ENCODE results near the gene CRIP1.

Gene CRIP1

DNA sequence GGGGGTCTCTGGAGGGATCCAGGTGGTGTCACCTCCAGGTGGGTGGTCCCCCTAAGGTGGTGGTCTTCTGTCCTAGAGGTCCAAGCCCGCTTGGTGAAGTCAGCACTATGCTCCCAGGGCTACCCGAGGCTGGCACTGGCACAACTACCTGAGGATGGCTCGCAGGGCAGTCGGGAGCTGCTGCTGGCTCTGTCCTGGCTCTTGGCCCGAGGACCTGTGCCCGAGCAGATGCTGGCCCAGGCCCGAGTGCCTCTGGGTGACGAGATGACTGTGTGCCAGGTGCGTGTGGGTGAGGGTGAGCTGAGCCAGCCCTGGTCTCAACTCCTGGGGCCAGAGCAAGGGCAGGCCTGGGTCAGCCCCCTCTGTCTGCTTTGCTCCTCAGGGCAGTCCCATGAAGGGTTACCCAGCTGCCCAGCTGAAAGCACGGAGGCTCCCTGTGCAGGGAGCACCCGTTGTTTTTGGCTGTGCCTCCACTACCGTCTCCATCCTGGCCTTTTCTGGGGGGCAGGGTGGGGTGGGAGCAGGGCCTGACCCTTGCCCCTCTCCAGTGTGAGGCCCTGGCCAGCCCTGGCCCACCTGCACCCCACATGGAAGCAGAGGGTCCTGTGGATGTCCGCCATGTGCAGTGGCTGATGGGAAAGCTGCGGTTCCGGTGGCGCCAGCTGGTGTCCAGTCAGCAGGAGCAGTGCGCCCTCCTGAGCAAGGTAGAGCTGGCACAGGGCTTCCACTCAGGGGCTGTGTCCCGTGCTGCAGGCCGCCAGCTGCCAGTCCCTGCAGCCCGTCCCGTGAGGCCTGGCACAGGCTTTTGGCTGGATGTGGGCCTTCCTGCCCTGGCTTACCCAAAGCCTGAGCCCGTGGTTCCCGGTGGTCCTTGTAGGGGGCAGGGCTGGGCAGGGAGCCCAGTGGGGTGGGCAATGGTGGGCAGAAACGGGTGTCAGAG, 5.6 kb downstream of the CRIP1 start:
- in situ Hi-C loops (cut with HindIII; ENCODE audit: low sequenced_read_pairs) = no loop called here

DNA sequence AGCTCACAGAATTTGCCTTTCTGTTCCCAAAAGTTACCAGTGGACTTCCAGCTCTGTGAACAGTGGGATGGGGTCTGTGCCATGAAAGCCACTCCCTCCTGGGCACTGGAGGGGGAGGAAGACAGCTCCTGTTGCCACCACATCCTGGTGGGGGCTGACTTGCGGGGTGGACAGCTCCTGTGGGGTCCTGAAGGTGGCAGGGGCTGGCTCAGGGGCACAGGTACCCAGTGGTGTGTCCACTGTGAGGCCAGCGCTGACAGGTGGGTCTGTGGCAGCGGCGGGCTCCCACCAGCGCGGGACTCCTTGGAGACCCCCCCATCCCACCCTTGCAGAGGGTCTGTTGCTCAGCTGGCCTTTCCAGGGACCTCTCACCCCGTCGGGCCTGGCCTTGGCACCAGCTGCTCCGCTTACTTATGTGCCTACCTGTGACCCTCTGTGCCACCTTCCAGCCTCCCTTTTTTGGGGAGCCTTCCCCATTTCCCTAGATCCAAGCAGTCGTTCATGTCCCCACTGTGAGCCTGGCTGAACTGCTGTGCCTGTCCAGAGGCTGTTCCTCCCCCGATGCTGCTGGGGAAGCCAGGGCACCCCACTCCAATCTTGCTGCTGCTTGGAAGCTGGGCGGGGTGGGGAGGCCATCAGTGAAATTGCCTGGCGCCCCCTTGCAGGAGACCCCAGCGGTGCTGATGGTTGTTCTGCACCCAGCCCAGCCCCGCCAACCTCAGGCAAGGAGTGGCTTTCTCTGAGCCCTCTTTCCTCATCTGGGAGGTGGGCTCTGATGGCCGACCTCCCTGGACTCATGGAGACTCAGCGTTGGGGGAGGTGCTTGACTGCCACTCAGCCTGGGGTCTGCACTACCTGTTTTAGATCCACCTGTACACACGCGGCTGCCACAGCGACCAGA, 6.5 kb downstream of the CRIP1 start:
- in situ Hi-C loops (cut with HindIII; ENCODE audit: low sequenced_read_pairs) = no loop called here

DNA sequence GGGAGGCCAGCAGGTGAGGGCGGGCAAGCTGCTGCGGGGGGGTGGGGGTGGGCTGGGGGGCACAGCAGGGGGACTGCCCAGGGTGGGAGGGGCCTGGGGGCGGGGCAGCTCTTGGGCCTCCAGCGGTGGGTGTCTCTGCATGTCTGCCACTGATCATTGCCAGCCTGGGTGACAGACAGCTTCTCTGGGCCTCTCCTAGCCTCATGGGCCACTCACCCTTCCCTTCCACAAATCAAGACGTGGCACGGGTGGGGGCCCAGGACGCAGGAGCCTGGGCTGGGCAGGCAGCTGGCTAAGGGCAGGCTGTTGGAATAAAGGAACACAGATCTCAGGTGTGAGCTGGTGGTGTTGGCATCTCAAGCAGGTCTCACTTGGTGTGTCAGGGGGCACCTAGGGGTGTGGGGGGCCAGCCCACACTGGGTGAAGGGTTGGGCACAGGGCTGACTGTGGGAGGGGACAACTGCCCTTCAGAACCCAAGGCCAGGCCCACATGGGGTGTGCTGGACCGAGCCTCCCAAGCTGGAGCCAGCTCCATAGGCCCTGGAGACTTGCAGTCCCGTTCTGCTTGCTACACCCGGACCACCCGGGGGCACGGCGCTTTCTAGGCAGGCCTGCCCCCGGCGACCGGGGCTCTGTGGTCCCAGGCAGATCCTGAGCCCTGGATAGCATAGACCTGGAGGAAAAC, 7.4 kb downstream of the CRIP1 start:
- in situ Hi-C loops (cut with HindIII; ENCODE audit: low sequenced_read_pairs) = no loop called here

DNA sequence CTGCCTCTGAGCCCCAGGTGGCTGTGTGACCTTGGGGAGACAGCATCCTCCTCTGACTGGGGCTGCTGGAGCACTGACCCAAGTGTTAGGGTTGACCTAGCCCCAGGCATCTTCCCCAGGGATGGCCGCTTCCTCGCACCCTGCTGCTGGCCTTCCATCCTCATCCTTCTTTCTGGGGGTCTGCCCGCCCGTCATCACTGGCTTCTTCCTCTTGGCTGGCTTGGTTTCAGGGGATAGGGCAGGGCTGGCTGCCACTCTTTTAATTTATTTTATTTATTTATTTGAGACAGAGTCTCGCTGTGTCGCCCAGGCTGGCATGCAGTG, 7.9 kb downstream of the CRIP1 start:
- in situ Hi-C loops (cut with HindIII; ENCODE audit: low sequenced_read_pairs) = no loop called here

DNA sequence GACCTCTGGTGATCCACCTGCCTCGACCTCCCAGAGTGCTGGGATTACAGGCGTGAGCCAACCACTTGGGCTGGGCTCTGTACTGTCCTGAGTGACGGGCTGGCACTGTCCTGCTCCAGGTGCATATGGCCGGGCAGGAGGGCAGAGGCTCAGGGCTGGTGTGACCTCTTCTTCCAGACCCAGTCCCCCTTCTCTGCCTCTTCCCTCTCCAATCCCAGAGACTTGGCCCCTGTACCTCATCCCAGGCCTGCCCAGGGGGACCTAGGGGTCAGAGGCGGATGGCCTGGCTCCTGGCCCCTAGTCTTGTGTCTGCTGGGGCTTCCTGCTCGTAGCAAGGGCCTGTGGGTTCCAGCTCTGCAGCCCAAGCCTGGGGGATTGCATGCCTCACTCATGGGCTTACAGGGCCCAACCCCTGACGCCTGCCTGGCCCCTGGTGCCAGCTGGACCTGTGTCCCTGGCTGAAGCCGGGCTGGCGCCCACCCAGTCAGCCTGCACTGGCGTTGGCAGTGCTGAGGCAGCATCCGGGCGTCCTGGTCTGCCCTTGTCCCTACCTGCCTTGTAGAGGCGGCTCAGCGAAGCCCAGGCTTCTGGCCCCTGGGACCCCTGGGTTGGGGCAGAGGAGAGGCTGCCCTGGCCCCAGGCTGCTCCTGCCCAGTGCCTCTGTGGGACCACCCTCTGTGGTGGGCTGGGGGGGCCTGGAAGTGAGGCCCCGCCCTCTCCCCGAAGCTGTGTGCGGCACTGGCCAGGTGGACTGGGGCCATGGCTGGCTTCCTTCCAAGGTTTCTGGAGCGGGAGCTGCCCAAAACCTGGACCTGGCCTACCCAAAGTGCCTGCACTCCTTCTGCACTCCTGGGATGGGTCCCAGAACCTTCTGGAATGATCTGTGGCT, 8.7 kb downstream of the CRIP1 start:
- in situ Hi-C loops (cut with HindIII; ENCODE audit: low sequenced_read_pairs) = no loop called here

DNA sequence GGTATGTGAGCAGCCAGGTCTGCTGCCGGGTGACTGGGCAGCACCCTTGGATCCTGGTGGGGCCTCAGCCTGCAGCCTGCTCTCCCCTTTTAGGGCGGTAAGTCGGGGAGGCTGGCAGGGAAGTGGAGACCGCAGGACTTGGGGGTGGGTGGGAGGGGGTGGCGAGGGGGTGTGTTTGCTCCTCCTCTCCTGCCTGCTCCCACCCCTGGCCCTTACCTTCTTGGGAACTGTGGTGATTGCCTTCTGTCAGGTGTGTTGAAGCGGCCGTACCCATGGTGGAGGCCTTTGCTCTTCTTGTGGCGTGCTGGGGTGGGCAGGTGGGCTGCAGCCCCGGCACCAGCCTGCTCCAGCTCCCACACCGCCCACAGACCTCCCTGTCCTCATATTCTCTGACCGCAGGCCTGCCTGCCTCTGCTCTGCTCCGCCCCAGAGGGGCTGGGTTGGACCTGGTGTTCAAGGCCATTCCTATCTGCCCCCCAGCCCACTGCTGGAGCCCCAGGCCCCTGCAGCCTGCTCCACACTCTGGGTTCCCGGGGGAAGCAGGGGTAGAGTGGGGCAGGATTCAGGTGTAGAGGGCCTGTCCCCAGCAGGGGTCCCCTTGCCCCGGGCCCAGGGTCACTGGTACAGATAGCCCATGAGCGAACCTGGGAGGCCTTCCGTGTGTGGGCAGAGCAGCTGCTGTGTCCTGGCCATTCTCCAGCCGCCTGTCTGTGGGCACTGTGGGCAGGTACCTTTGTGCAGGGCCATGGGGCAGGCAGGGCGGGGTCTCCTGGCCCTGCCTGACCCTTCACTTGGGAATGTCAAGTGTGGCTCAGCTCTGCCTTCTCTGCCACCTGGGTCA, 9.5 kb downstream of the CRIP1 start:
- in situ Hi-C loops (cut with HindIII; ENCODE audit: low sequenced_read_pairs) = no loop called here

DNA sequence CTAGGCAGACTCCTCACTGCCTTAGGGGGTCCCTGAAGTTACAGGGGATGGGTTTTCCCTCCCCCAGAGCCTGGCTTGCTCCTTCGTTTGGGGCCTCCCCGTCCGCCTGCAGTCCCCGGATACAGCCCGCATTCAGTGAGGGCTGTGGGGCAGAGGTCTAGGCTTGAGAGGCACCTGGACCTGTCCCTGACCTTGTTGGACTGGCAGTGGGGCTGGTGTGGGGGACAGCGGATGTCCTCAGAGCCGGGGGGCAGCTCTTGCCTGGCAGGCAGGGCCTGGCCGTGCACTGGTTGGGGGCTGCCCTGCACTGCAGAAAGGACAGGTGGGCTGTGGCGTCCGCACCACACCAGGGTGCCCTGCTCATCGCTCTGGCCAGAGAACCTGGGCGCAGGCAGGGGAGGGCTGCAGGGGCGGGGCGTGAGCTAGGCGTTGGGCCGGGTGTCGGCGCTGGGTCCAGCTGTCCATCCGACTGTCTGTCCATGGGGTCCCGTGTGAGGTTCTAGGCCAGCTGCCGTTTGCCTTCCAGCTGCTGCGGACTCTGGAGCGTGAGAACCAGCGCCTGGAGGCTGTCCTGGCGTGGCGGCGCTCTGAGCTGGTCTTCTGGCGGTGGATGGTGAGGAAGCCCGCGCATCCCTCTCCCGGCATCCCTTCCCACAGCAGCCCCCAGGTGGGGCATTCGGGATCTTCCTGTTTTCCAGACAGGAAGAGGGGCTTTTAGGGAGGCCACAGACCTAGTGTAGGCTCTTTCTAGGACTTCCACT, 10.3 kb downstream of the CRIP1 start:
- in situ Hi-C loops (cut with HindIII; ENCODE audit: low sequenced_read_pairs) = no loop called here

DNA sequence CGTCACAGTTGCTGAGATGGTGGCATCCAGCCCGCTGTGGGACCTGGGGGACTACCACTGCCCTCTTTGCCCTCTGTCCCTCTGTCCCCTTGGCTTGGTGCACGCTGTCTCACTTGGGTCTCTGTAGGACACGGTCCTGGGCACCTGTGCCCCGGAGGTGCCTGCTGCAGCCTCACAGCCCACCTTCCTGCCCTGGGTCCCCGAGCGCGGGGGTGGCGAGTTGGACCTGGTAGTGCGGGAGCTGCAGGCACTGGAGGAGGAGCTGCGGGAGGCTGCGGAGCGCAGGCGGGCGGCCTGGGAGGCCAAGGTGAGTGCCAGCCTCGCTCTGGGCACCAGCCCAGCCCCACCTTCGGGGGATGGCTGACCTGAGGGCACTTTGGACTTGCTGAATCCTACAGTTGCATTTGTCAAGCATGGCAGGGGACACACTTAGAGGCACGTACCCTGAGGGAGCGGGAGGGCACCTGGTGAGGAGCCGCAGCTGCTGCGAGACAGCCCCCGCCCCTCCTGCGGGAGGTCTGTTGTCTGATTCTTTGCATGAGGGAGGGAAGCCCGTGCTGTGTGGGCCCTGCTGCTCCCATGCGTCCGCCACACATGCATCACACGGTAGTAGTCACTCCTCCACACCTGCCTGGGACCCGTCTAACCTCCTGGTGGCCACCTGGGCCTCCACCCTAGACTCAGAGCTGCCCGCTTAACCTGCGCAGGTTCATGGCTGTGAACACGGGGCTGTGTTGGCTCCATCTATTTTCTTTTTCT, 11.2 kb downstream of the CRIP1 start:
- in situ Hi-C loops (cut with HindIII; ENCODE audit: low sequenced_read_pairs) = no loop called here

DNA sequence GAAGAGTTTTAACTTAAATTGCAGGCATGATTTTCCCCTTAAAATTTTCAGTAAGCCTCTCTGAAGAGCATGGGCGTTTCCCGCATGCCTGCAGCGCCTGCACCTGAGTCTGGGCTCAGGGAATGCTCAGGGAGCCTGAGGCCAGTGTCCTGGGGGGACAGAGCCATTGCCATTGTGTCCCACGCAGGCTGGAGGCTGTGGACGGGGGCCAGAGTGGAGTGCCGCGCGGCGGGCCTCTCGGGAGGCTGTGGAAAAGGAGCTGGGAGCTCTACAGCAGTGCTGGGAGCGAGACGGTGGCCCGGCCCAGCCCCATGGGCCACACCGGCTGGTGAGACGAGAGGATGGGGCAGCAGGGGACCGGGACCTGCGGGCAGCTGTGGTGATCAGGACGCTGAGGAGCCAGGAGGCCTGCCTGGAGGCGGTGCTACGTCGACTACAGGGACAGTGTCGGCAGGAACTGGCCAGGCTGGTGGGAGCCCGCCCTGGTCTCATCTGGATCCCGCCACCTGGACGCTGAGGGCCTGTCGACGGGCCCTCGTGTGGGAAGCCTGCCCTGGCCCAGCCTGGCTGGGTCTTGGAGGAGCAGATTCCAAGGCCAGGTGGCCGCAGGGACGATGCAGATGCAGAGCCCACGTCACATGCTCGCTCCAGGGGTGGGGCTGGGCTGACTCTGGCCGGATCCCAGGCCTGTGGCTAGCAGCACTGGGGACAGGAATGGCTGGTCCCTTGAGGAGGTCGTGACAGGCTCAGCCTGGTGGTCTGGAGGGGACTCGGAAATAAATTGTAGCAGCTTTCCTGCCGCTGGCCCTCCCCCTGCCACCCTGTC, 12.0 kb downstream of the CRIP1 start:
- in situ Hi-C loops (cut with HindIII; ENCODE audit: low sequenced_read_pairs) = no loop called here

DNA sequence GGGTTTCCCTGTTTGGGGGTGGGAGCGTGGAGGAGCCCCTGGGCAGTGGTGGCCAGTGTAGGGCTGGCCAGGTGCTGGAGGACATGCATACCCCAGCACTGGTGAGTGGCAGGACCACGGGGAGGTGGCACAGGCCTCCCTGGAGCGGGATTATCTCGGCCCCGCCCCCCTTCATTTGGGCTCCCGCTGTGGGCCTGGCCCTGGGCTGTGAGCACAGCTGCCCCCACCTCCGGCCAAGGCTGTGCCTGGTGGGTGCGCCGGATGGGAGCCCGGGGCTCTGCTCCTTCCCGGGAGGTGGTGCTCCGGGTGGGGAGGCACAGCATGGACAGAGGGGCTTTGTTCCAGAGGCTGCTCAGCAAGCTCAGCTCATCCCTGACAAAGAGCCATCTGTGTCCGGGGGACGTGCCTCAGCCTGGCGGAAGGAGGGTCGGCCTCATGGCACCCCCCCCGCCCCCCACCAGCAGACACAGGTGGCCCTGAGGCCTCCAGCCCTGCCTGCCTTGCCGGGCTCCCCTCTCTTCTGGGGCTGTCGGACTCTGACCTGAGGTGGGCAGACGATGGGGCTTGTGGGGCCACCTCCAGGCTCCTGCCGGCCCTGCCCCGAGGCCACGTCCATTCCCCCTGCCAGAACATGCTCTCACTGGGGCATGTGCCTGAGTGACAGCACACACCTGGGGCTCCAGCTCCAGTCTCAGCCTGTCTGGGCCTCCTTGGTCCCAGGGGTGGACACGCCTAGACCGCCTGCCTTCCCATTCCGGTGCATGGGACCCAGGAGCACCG, 12.8 kb downstream of the CRIP1 start:
- in situ Hi-C loops (cut with HindIII; ENCODE audit: low sequenced_read_pairs) = no loop called here

DNA sequence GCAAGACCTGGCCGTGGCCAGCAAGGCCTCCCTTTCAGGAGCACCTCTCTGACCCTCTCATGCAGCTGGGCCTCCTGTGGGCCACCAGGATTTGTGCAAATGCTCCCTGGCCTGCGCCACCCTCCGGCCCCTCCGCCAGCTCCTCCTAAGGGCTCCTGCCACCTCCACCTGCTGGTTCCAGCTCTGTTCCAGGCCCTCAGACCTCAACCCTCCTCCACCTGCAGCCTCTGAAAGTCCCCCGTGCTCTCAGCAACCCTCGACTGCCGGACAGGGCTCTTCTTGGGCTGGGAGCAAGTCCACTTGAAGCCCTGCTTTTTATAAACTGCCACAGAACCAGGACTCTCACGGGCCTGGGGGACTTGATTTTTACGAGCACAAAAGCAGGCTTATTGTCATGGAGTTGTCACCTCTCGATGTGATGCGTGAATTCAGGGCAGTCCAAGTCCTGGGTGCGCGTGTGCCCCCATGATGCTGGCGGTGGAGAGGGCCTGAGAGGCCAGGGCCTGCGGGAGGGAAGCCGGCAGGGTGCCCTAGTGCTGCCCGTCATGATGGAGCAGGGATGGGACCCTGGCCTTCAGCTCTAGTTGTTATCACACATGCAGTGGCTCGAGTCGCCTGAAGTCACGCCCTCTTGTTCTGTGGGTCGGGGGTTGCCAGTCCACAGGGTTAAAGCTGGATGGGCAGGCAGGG, 13.5 kb downstream of the CRIP1 start:
- in situ Hi-C loops (cut with HindIII; ENCODE audit: low sequenced_read_pairs) = no loop called here

DNA sequence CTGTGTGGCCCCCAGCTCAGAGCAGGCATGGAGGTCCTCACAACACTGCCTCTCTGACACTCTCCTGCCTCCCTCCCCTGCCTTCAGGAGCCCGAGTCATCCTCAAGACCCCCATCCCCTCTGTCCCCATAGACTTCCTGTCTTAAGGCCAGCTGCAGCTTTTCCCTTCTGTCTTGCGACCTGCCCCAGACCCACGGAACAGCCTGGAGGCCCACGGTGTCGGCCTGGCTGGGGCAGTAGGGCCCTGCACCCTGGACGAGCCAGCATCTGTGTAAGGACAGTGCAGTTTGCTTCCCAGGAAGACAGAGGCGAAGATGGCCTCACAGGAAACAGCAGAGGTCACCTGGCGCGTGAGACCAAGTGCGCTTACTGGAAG, 14.0 kb downstream of the CRIP1 start:
- in situ Hi-C loops (cut with HindIII; ENCODE audit: low sequenced_read_pairs) = no loop called here

DNA sequence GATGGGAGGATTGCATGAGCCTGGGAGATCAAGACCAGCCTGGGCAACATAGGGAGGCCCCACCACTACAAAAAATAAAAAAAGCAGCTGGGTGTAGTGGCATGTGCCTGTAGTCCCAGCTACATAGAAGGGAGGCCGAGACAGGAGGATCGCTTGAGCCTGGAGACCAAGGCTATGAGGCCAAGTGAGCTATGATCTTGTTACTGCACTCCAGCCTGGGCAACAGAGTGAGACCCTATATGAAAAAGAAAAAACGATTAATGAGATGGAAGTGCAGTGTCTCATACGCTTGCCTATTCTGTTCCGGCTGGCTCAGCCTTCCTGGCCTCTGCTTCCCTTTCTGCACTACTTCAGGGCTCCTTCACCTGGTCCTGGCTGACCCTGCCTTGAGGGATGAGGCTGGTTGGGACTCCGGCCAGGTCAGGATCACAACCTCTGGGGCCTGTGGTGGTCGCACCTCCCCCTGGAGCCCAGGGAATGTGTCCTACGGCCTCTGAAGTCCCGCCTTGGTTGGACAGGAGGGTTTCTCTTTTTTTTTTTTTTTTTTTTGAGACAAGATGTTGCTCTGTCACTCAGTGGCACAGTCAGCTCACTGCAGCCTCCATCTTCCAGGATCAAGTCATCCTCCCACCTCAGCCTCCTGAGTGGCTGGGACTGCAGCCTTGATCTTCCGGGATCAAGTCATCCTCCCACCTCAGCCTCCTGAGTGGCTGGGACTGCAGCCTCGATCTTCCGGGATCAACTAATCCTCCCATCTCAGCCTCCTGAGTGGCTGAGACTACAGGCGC, 15.0 kb downstream of the CRIP1 start:
- in situ Hi-C loops (cut with HindIII; ENCODE audit: low sequenced_read_pairs) = no loop called here

DNA sequence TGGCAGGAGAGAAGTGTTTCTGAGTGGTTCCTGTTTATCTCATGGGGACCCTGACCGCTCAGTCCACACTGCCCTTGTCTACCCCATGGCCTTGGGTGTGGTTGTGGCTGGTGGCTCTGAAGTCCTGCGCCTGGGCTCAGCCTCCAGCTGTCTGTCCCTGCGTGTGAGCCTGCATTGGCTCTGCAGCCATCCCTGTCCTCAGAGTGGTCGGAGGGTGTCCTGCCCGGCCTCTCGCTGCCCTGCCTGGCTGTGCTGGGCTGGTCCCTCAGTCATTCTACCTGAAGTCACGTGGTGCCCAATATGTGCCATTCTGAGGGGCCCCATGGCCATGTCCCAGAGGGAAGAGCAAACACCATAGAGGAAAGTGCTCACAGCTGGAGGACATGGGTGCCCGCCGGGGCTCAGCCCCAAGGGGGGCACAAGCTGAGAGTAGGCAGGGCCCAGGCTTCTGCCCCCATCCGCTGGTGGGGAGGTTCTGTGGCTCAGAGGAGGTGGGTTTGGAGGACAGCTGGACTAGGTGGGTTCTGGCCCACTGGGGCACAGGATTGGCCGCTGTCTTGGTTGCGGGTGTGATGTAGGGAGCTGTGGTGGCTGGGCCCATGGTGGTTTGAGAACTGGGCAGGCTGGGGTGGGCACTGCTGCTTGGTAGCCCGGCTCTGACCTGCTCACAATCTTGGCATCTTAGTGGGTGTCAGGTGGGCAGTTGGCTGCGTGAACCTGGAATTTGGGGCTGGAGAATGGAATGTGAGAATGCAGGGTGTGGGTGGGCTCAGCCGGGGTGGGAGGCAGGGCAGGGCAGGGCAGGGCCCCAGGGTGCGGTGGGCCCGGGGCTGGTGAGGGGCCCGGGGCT, 16.0 kb downstream of the CRIP1 start:
- in situ Hi-C loops (cut with HindIII; ENCODE audit: low sequenced_read_pairs) = no loop called here
